OCI-LY7 (cell line): ENCODE measurements around the gene VSNL1.

ENCODE experiments used
- CTCF ChIP-seq: fragments of 200-600 bp; sonication (generic); conservative IDR thresholded peaks from 2 replicates; pipeline ENCODE4 v1.5.1; 2014; ENCODE audit warnings: mild to moderate bottlenecking, antibody characterized with exemption, low read length, moderate library complexity, mixed read lengths
- EZH2phosphoT487 ChIP-seq: fragments of 200-600 bp; sonication (generic); IDR thresholded peaks from 2 replicates; pipeline ENCODE4 v1.6.1; 2018; ENCODE audit warnings: low read depth, borderline replicate concordance, mild to moderate bottlenecking, mixed run types, antibody characterized with exemption, low read length, moderate library complexity, mixed read lengths

- TF ChIP-seq CTCF (no peak), EZH2phosphoT487 (no peak)
These were observed 38.0 kb downstream of the VSNL1 start for GRCh38 chr2:17578466-17578928.
